ENCODE results near the gene MRPL18.

DNA sequence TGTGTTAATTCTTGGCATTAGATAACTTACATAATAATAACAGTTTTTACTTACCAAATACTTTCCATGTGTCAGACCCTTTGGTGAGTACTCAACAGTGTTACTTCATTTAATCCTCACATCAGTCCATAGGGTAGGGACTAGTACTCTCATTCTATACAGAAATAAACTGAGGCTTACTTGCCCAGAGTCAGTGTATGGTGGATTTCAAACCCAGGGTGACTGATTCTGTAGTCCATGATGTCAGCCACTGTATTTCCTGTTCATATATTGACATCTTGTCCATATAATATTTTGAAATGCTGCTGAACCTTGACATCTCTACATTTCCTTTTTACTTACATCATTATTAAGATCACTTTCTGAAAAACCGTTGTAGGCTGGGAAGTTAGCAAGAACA is 7.3 kb downstream of the MRPL18 start:
- TF ChIP-seq POLR2AphosphoS5 (IDR thresholded peaks at IDR 0.05), result no peak
- TF ChIP-seq, protein P1, sequence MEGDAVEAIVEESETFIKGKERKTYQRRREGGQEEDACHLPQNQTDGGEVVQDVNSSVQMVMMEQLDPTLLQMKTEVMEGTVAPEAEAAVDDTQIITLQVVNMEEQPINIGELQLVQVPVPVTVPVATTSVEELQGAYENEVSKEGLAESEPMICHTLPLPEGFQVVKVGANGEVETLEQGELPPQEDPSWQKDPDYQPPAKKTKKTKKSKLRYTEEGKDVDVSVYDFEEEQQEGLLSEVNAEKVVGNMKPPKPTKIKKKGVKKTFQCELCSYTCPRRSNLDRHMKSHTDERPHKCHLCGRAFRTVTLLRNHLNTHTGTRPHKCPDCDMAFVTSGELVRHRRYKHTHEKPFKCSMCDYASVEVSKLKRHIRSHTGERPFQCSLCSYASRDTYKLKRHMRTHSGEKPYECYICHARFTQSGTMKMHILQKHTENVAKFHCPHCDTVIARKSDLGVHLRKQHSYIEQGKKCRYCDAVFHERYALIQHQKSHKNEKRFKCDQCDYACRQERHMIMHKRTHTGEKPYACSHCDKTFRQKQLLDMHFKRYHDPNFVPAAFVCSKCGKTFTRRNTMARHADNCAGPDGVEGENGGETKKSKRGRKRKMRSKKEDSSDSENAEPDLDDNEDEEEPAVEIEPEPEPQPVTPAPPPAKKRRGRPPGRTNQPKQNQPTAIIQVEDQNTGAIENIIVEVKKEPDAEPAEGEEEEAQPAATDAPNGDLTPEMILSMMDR (IDR thresholded peaks at IDR 0.05), result no peak
- TF ChIP-seq POLR2A (IDR thresholded peaks at IDR 0.05), result no peak

All from breast epithelium (tissue), 3 donors.